GM21723 (cell line): ENCODE results near the gene UPF1.
"Not testable (repeated sequence)": the region's sequence is repeated elsewhere in the genome, so short reads cannot be mapped to it uniquely, and the experiment has no call there.

ENCODE experiments used
- ATAC-seq: cut with Tn5 transposase; IDR thresholded peaks from one replicate; pipeline ENCODE4 v1.9.1; 2021; ENCODE audit warnings: mild to moderate bottlenecking, moderate library complexity; ENCODE audit not compliant: unreplicated experiment

Gene UPF1

DNA sequence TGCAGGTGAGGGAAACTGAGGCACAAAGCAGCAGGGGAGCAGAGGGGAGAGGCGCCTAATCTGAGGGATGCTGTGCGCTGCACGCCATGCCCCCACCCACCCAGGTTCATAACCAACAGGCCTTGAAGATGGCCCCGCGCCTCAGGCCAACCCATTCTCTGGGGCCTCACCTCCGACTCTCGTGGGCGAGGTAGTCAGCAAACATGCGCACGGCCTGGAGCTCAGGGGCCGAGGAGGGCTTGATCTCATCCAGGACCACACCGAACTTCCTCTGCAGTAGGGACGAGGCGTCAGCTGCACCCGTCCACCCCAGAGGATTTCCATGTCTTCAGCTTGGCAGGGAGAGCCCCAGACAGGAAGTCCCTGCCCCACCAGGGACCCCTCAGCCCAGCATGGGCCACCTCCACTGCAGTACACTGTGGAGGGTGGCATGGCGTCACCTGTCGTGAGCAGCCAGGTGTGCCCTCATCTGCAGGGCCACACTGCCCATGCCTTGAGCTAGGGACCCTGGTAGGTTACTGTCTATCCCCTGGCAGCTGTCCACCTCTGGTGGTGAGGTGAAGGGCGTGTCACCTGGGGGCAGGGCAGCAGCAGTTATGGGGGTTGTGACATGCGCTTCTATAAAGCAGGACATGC lies 79.2 kb downstream of the UPF1 start:
- no peak for ATAC-seq

DNA sequence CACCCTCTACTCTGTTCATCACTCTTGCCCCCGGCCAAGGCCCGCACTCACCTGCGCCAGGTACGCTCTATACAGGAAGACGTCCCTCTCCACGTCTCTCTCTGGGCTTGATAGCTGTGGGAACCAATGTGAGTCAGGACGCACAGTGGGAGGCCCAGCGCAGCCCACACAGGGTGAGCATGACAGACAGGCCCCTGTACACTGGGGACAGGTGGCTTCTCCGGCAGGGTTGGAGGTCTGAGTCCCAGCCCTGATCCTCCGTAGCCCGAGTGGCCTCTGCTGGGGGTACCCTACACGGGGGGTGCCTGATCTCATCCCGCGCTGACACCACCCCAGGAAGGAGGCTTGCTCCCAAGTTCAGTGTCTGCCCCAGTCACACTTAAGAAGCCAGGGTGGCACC lies 81.2 kb downstream of the UPF1 start:
- ATAC-seq, result no peak

DNA sequence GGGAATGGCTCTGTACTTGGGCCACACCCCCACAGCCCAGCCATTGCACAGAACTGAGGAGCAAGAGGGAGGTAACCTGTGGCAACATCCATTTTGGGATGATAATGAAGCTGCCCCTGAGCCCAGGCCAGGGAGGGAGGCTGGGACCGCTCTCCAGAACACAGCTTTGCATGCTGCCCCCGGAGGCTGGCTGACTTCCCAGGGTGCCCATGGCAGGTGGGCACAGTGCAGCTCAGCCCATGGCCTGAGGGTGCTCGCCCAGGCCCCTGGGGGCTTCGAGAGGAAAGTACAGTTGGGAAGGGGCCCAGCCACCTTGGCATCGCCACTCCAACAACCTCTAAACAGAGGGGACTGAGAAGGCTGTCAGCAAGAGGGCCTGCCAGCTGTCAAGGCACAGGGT lies 81.7 kb downstream of the UPF1 start:
- ATAC-seq, result no peak

DNA sequence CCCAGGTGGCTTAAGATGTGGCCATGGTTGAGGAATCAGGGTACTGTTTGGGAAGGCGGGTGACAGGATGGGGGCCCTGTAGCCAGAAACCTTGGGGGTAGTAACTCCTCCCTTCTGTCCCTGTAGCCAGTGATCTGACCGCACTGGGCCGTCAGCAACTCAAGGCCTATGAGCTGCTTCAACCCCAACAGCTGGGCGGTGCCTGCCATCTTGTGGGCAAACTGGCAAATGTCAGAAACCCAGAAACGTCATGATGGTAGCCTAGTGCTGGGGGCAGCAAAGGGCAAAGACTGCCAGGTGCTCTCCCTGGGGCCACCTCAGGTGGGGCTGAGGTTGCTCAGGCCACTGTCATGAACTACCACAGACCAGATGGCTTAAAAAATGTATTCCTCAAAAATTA lies 83.9 kb downstream of the UPF1 start:
- no peak for ATAC-seq

DNA sequence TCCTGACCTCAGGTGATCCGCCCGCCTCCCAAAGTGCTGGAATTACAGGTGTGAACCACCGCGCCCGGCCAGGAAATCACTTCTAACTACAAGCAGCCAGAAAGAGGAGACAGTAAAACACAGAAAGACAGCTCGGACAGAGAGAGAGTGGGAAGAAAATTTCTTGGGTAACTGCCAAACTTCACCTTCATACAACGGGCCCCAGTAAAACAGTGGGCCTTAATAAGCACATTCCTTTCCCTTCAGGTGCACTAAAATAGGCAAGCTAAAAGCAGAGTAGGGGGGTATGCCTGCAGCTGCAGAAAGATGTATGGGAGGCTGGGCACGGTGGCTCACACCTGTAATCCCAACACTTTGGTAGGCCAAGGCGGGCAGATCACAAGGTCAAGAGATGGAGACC lies 85.8 kb downstream of the UPF1 start:
- not testable (repeated sequence) for ATAC-seq
